Measurements from ENCODE around the gene HEXA.

HEXA gene

GRCh38 chr15:72368325-72368724 lies 7.5 kb downstream of the HEXA start:
- peaks cover 5% of the 10 kb centered on the region; the same call in 1 of the 2 replicates for H3K36me3 ChIP-seq (ENCODE audit: insufficient read depth, low read length)
- no peak overlapping the region for H3K4me3 ChIP-seq
- DNase-seq (ENCODE audit: low read depth, low spot score) = no peak
- TF ChIP-seq FOXP2 (optimal IDR thresholded peaks at IDR 0.05; ENCODE audit: control extremely low read depth, extremely low read length, insufficient read depth) (no peak), POLR2AphosphoS5 (IDR thresholded peaks at IDR 0.05; ENCODE audit: borderline replicate concordance, low read depth, low read length) (no peak)
- H3K9ac ChIP-seq (ENCODE audit: insufficient read length) = no peak overlapping the region
- no peaks in the 10 kb centered on the region for H3K9me3 ChIP-seq (ENCODE audit: low read depth, low read length)
- no peak overlapping the region for H3K27ac ChIP-seq

GRCh38 chr15:72365844-72366243 lies 10.0 kb downstream of the HEXA start:
- no peak overlapping the region for H3K9ac ChIP-seq (ENCODE audit: insufficient read length)
- H3K27ac ChIP-seq = no peak overlapping the region
- H3K36me3 ChIP-seq (ENCODE audit: insufficient read depth, low read length) = peaks cover 5% of the 10 kb centered on the region; the same call in 1 of the 2 replicates
- TF ChIP-seq EZH2 (IDR thresholded peaks at IDR 0.05) = no peak
- TF ChIP-seq FOXP2 (optimal IDR thresholded peaks at IDR 0.05; ENCODE audit: control extremely low read depth, extremely low read length, insufficient read depth) = no peak
- no peak for TF ChIP-seq POLR2AphosphoS5 (IDR thresholded peaks at IDR 0.05; ENCODE audit: borderline replicate concordance, low read depth, low read length)
- H3K9me3 ChIP-seq (ENCODE audit: low read depth, low read length) = no peaks in the 10 kb centered on the region
- no peak for DNase-seq (ENCODE audit: low read depth, low spot score)
- no peak overlapping the region for H3K4me3 ChIP-seq

GRCh38 chr15:72361176-72361575 lies 14.6 kb downstream of the HEXA start:
- no peak overlapping the region for H3K9ac ChIP-seq (ENCODE audit: insufficient read length)
- no peak overlapping the region for H3K4me3 ChIP-seq
- no peaks in the 10 kb centered on the region for H3K9me3 ChIP-seq (ENCODE audit: low read depth, low read length)
- DNase-seq (ENCODE audit: low read depth, low spot score) = no peak
- no peak for TF ChIP-seq POLR2AphosphoS5 (IDR thresholded peaks at IDR 0.05; ENCODE audit: borderline replicate concordance, low read depth, low read length)
- TF ChIP-seq EZH2 (IDR thresholded peaks at IDR 0.05) = no peak
- no peak for TF ChIP-seq FOXP2 (optimal IDR thresholded peaks at IDR 0.05; ENCODE audit: control extremely low read depth, extremely low read length, insufficient read depth)
- no peak overlapping the region for H3K27ac ChIP-seq
- H3K36me3 ChIP-seq (ENCODE audit: insufficient read depth, low read length) = no peaks in the 10 kb centered on the region; the same call in 1 of the 2 replicates

- no peak overlapping the region for H3K4me3 ChIP-seq
- TF ChIP-seq FOXP2 (optimal IDR thresholded peaks at IDR 0.05; ENCODE audit: control extremely low read depth, extremely low read length, insufficient read depth) (no peak), EZH2 (IDR thresholded peaks at IDR 0.05) (no peak), POLR2AphosphoS5 (IDR thresholded peaks at IDR 0.05; ENCODE audit: borderline replicate concordance, low read depth, low read length) (no peak)
- H3K9ac ChIP-seq (ENCODE audit: insufficient read length) = no peak overlapping the region
- H3K9me3 ChIP-seq (ENCODE audit: low read depth, low read length) = no peaks in the 10 kb centered on the region
- no peak overlapping the region for H3K27ac ChIP-seq
- H3K36me3 ChIP-seq (ENCODE audit: insufficient read depth, low read length) = peaks cover 5% of the 10 kb centered on the region; the same call in 1 of the 2 replicates
- no peak for DNase-seq (ENCODE audit: low read depth, low spot score)
Measured at GRCh38 chr15:72358650-72359171, 17.1 kb downstream of the HEXA start.

GRCh38 chr15:72358121-72358520 lies 17.7 kb downstream of the HEXA start:
- DNase-seq (ENCODE audit: low read depth, low spot score) = no peak
- Histone ChIP-seq H3K27ac (no peak overlapping the region), H3K9me3 (ENCODE audit: low read depth, low read length) (no peaks in the 10 kb centered on the region), H3K36me3 (ENCODE audit: insufficient read depth, low read length) (peaks cover 6% of the 10 kb centered on the region; the same call in 1 of the 2 replicates), H3K9ac (ENCODE audit: insufficient read length) (no peak overlapping the region), H3K4me3 (no peak overlapping the region)
- TF ChIP-seq FOXP2 (optimal IDR thresholded peaks at IDR 0.05; ENCODE audit: control extremely low read depth, extremely low read length, insufficient read depth) (no peak), POLR2AphosphoS5 (IDR thresholded peaks at IDR 0.05; ENCODE audit: borderline replicate concordance, low read depth, low read length) (no peak), EZH2 (IDR thresholded peaks at IDR 0.05) (no peak)

DNA sequence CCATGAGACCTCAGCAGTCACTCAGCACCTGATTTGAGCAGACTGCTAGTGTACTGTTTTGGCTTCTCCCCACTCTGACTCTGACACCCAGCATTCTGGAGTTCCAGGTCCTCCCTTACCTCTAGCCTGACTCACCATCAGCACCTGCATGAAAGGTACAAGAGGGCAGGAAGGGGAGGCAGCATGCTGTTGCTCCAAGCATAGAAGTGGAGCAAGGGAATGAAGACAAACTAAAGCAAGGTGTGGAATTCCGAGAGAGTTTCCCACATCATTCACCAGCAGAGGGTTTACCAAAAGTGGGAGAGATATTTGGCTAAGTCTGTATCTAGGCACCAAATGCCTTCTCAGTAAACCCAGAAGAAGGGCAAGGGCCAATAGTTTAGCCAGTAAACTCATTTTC lies 21.3 kb downstream of the HEXA start:
- Histone ChIP-seq H3K4me3 (no peak overlapping the region), H3K36me3 (ENCODE audit: insufficient read depth, low read length) (peaks cover 19% of the 10 kb centered on the region; the same call in 1 of the 2 replicates)

DNA sequence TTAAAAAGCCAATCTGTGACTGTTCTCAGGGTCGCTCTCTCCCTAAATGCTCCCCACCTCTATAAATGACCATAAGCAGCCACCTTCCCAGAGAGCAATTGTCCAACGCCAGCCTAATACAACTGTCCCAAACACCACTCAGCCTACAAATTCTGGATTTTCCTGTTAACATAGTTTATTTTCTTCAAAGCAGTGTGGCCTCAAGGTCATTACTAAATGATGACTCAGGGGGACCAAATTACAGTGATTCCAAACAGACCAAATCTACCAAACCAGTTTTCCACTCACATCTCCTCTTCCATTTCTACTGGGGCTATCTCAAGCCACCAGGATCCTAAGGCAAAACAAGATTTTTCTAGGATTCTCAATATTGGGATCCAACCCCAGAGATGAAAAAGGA lies 22.5 kb downstream of the HEXA start:
- Histone ChIP-seq H3K9ac (ENCODE audit: insufficient read length) (no peak overlapping the region), H3K36me3 (ENCODE audit: insufficient read depth, low read length) (peaks cover 25% of the 10 kb centered on the region; the same call in 1 of the 2 replicates), H3K4me3 (no peak overlapping the region), H3K9me3 (ENCODE audit: low read depth, low read length) (no peaks in the 10 kb centered on the region), H3K27ac (no peak overlapping the region)
- no peak for DNase-seq (ENCODE audit: low read depth, low spot score)
- TF ChIP-seq POLR2AphosphoS5 (IDR thresholded peaks at IDR 0.05; ENCODE audit: borderline replicate concordance, low read depth, low read length) (no peak), EZH2 (IDR thresholded peaks at IDR 0.05) (no peak), FOXP2 (optimal IDR thresholded peaks at IDR 0.05; ENCODE audit: control extremely low read depth, extremely low read length, insufficient read depth) (no peak)

More for the DNA sequence above, 21.3 kb downstream of the HEXA start:
- Histone ChIP-seq H3K9me3 (ENCODE audit: low read depth, low read length) (no peaks in the 10 kb centered on the region), H3K9ac (ENCODE audit: insufficient read length) (no peak overlapping the region), H3K27ac (no peak overlapping the region)
- TF ChIP-seq FOXP2 (optimal IDR thresholded peaks at IDR 0.05; ENCODE audit: control extremely low read depth, extremely low read length, insufficient read depth) = no peak
- no peak for TF ChIP-seq EZH2 (IDR thresholded peaks at IDR 0.05)
- DNase-seq (ENCODE audit: low read depth, low spot score) = no peak

DNA sequence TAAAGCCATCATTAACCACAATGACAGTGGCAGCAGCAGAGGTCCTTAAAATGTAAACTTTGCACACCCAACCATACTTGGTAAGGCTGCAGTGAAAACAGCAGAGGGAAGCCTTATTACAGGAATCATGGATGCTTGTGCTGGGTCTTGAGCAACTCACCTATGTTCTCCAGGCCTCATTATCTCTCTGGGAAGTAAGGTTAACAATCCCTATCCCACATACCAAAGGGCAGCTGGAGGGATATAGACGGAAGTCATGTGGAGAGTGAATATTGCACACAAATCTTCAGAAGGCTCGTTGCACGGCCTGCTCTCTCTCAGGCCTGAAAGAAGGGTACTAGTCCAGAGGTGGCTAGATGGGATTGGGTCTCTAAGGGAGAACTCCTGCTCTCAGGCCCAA lies 30.0 kb downstream of the HEXA start:
- no peak for DNase-seq (ENCODE audit: low read depth, low spot score)
- no peak overlapping the region for H3K9ac ChIP-seq (ENCODE audit: insufficient read length)
- no peak overlapping the region for H3K27ac ChIP-seq
- no peaks in the 10 kb centered on the region for H3K9me3 ChIP-seq (ENCODE audit: low read depth, low read length)
- peaks cover 19% of the 10 kb centered on the region; the same call in 1 of the 2 replicates for H3K36me3 ChIP-seq (ENCODE audit: insufficient read depth, low read length)
- no peak overlapping the region for H3K4me3 ChIP-seq
- no peak for TF ChIP-seq POLR2AphosphoS5 (IDR thresholded peaks at IDR 0.05; ENCODE audit: borderline replicate concordance, low read depth, low read length)
- no peak for TF ChIP-seq FOXP2 (optimal IDR thresholded peaks at IDR 0.05; ENCODE audit: control extremely low read depth, extremely low read length, insufficient read depth)
- no peak for TF ChIP-seq EZH2 (IDR thresholded peaks at IDR 0.05)

GRCh38 chr15:72345280-72345679 lies 30.5 kb downstream of the HEXA start:
- Histone ChIP-seq H3K9me3 (ENCODE audit: low read depth, low read length) (no peaks in the 10 kb centered on the region), H3K4me3 (no peak overlapping the region), H3K36me3 (ENCODE audit: insufficient read depth, low read length) (peaks cover 16% of the 10 kb centered on the region; the same call in 1 of the 2 replicates), H3K27ac (no peak overlapping the region), H3K9ac (ENCODE audit: insufficient read length) (no peak overlapping the region)
- TF ChIP-seq POLR2AphosphoS5 (IDR thresholded peaks at IDR 0.05; ENCODE audit: borderline replicate concordance, low read depth, low read length) (no peak), FOXP2 (optimal IDR thresholded peaks at IDR 0.05; ENCODE audit: control extremely low read depth, extremely low read length, insufficient read depth) (no peak), EZH2 (IDR thresholded peaks at IDR 0.05) (no peak)
- no peak for DNase-seq (ENCODE audit: low read depth, low spot score)

Measured in SK-N-MC (cell line).